ENCODE results near the gene BHLHA15.

DNA sequence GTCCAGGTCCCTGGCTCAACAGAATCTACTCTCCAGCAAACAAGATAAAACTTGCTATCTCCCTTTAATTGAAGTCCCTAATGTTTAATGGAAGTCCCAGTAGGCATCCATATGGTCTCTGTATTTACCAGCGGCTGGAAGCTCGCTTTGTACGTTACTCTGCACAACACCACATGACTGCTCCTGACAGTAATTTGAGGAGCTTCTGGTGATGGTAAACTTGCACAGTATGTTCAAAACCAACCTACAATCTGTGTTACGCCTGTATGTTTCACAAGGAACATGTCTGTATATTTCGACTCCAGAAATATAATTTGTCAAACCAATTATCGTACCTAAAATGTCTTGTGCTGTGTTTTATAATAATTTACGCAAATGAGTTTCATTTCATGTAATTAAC, 45.2 kb downstream of the BHLHA15 start:
- TF ChIP-seq SRF (IDR thresholded peaks at IDR 0.05; ENCODE audit: low read depth, low read length) (no peak), EZH2 (IDR thresholded peaks at IDR 0.05; ENCODE audit: low read depth, low read length, severe bottlenecking) (no peak), GTF2F1 (IDR thresholded peaks at IDR 0.05; ENCODE audit: borderline replicate concordance, low read depth, low read length) (no peak)
- TF ChIP-seq, protein P1, sequence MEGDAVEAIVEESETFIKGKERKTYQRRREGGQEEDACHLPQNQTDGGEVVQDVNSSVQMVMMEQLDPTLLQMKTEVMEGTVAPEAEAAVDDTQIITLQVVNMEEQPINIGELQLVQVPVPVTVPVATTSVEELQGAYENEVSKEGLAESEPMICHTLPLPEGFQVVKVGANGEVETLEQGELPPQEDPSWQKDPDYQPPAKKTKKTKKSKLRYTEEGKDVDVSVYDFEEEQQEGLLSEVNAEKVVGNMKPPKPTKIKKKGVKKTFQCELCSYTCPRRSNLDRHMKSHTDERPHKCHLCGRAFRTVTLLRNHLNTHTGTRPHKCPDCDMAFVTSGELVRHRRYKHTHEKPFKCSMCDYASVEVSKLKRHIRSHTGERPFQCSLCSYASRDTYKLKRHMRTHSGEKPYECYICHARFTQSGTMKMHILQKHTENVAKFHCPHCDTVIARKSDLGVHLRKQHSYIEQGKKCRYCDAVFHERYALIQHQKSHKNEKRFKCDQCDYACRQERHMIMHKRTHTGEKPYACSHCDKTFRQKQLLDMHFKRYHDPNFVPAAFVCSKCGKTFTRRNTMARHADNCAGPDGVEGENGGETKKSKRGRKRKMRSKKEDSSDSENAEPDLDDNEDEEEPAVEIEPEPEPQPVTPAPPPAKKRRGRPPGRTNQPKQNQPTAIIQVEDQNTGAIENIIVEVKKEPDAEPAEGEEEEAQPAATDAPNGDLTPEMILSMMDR (IDR thresholded peaks at IDR 0.05; ENCODE audit: control extremely low read depth in 1 of 3, insufficient read depth in 1 of 3, low read depth in 1 of 3, low read length in 3 of 3), result no peak

Measured in H1 (cell line).